Gastroesophageal sphincter (tissue), 3 donors: Measurements from ENCODE around the gene LSM10.

ENCODE experiments used
- CTCF ChIP-seq, 4 experiments: fragments of 200-600 bp in 2 of 4; fragments of 450-650 bp in 2 of 4; sonication (generic) in 1 of 4; IDR thresholded peaks; one replicate each; pipeline ENCODE4 v1.5.1; 2017 to 2019; ENCODE audit warnings: antibody characterized with exemption in 4 of 4, mild to moderate bottlenecking in 2 of 4, moderate library complexity in 2 of 4
- EP300 ChIP-seq: sonication (generic); formaldehyde crosslinking; IDR thresholded peaks from one replicate; pipeline ENCODE4 v1.6.1; 2017; ENCODE audit warnings: antibody characterized with exemption, mild to moderate bottlenecking
- POLR2A ChIP-seq, 2 donors: fragments of 450-650 bp; IDR thresholded peaks; one replicate each; pipeline ENCODE4 v1.6.1; 2017; ENCODE audit warnings: antibody characterized with exemption in 2 of 2, mild to moderate bottlenecking in 2 of 2, moderate library complexity in 1 of 2
- POLR2AphosphoS5 ChIP-seq: sonication (generic); formaldehyde crosslinking; IDR thresholded peaks from one replicate; pipeline ENCODE4 v1.6.1; 2017; ENCODE audit warnings: antibody characterized with exemption

- TF ChIP-seq CTCF (IDR thresholded peaks at IDR 0.05) (no peak), POLR2A (IDR thresholded peaks at IDR 0.05) (no peak), POLR2AphosphoS5 (no peak), EP300 (no peak)
Measured at GRCh38 chr1:36411674-36412648, 14.3 kb upstream of the LSM10 start.
